RWPE2 (cell line): ENCODE data around the gene DMAC2.
A peak's percentile ranks its signal among the peaks of the same experiment; 100 is the strongest.

Experiments
- ATAC-seq: fragments of 200-7000 bp; cut with Tn5 transposase; 3 replicates; pipeline ENCODE4 v1.9.1; 2021; ENCODE audit warnings: low read depth
- DNase-seq: peaks from one replicate; pipeline ENCODE4 v3.0.0-alpha.2; 2020; ENCODE audit warnings: low spot score
- H3K27ac ChIP-seq: fragments of 450-650 bp; 2 replicates; pipeline ENCODE4 v1.5.1; 2017; ENCODE audit warnings: mild to moderate bottlenecking; ENCODE audit not compliant: poor library complexity, severe bottlenecking
- H3K27me3 ChIP-seq: fragments of 250-450 bp; sonication (Bioruptor Pico); 2 replicates; pipeline ENCODE4 v1.5.1; 2021; ENCODE audit warnings: mild to moderate bottlenecking, moderate library complexity; ENCODE audit not compliant: insufficient read depth, poor library complexity, severe bottlenecking
- H3K36me3 ChIP-seq: fragments of 250-450 bp; sonication (Bioruptor Pico); 2 replicates; pipeline ENCODE4 v1.5.1; 2020; ENCODE audit warnings: low read depth, mild to moderate bottlenecking, moderate library complexity
- H3K4me1 ChIP-seq: fragments of 250-450 bp; sonication (Bioruptor Pico); 2 replicates; pipeline ENCODE4 v1.5.1; 2021; ENCODE audit warnings: mild to moderate bottlenecking, moderate library complexity; ENCODE audit not compliant: insufficient read depth, poor library complexity, severe bottlenecking
- H3K4me3 ChIP-seq: fragments of 250-450 bp; sonication (Bioruptor Pico); 2 replicates; pipeline ENCODE4 v1.5.1; 2021; ENCODE audit warnings: mild to moderate bottlenecking, moderate library complexity; ENCODE audit not compliant: severe bottlenecking
- H3K9me3 ChIP-seq: fragments of 250-450 bp; sonication (Bioruptor Pico); 2 replicates; pipeline ENCODE4 v1.5.1; 2021; ENCODE audit warnings: mild to moderate bottlenecking, moderate library complexity; ENCODE audit not compliant: severe bottlenecking
- CTCF ChIP-seq: fragments of 450-650 bp; IDR thresholded peaks from one replicate; pipeline ENCODE4 v1.5.1; 2017; ENCODE audit warnings: mild to moderate bottlenecking, moderate library complexity; ENCODE audit not compliant: poor library complexity, severe bottlenecking

The DMAC2 gene

DNA sequence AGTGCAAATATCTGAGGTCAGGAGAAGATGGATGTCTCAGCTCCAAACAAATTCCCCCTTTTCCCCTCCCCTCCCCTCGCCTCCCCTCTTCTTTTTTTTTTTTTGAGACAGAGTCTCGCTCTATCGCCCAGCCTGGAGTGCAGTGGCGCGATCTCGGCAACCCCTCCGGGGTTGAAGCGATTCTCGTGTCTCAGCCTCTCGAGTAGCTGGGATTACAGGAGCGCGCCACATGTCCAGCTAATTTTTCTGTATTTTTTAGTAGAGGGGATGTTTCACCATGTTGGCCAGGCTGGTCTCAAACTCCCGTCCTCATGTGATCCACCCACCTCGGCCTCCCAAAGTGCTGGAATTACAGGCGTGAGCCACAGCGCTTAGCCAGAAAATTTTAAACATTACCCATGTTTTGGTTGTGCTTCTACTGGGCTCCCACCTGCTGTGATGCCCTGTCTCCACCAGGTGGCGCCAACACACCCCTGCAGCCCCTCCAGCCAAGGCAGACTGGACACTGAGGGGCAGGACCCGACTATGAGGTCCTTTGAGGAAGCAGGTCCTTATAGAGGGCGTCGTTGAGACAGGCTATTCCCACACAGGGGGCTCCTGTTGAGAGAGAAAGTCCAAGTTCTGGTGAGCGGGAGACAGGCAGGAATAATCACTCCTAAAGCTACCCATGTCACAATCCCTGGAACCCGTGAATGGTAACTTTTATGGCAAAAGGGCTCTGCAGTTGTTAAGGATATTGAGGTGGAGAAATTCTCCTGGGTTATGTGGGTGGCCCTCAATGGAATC lies 9.6 kb upstream of the DMAC2 start:
- no peak for DNase-seq
- no peaks in the 10 kb centered on the region for H3K9me3 ChIP-seq
- no peaks in the 10 kb centered on the region for H3K4me1 ChIP-seq
- no peak overlapping the region for H3K27ac ChIP-seq
- H3K27me3 ChIP-seq = no peaks in the 10 kb centered on the region
- no peak overlapping the region for H3K4me3 ChIP-seq
- peak; percentile 90 for ATAC-seq
- TF ChIP-seq CTCF = peak; percentile 96
- H3K36me3 ChIP-seq = no peaks in the 10 kb centered on the region

DNA sequence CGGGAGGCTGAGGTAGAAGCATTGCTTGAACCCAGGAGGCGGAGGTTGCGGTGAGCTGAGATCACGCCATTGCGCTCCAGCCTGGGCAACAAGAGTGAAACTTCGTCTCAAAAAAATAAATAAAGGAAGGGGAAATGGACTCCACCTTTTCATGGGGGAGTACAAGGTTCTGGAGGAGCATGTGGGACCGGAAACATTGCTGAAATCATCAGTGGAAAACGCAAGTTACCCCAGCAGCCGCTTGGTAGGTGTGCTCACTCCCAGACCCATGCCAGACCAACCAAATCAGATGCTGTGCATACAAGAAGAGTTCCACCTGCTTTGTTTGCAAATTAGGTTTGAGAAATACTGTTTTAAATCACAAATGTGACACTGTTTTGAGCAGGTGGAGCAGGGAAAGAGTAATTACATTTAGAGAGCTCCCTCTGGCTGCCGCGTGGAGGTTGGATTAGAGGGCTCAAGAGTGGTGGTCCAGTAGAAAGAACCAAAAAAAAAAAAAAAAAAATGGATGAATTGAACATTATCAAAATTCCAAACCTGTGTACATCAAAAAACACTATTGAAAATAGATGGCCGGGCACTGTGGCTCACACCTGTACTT lies 8.1 kb upstream of the DMAC2 start:
- H3K4me3 ChIP-seq = no peak overlapping the region
- H3K27me3 ChIP-seq = no peaks in the 10 kb centered on the region
- H3K36me3 ChIP-seq = no peaks in the 10 kb centered on the region
- no peaks in the 10 kb centered on the region for H3K9me3 ChIP-seq
- H3K27ac ChIP-seq = no peak overlapping the region
- no peak for DNase-seq
- H3K4me1 ChIP-seq = no peaks in the 10 kb centered on the region
- ATAC-seq = no peak
- no peak for TF ChIP-seq CTCF

- Histone ChIP-seq H3K4me3 (no peak overlapping the region), H3K27ac (no peak overlapping the region), H3K36me3 (no peaks in the 10 kb centered on the region), H3K4me1 (peaks cover 7% of the 10 kb centered on the region), H3K27me3 (no peaks in the 10 kb centered on the region), H3K9me3 (no peaks in the 10 kb centered on the region)
- TF ChIP-seq CTCF = no peak
- ATAC-seq (no peak), DNase-seq (no peak)
These were observed 5.9 kb upstream of the DMAC2 start for GRCh38 chr19:41445575-41445974.

- Histone ChIP-seq H3K27me3 (no peaks in the 10 kb centered on the region), H3K9me3 (no peaks in the 10 kb centered on the region), H3K4me3 (no peak overlapping the region), H3K36me3 (no peaks in the 10 kb centered on the region), H3K27ac (no peak overlapping the region), H3K4me1 (peaks cover 7% of the 10 kb centered on the region)
- no peak for ATAC-seq
- no peak for DNase-seq
- no peak for TF ChIP-seq CTCF
These were observed 4.2 kb upstream of the DMAC2 start for GRCh38 chr19:41443813-41444455.
